ENCODE measurements around the gene AARS2.

Gene AARS2

DNA sequence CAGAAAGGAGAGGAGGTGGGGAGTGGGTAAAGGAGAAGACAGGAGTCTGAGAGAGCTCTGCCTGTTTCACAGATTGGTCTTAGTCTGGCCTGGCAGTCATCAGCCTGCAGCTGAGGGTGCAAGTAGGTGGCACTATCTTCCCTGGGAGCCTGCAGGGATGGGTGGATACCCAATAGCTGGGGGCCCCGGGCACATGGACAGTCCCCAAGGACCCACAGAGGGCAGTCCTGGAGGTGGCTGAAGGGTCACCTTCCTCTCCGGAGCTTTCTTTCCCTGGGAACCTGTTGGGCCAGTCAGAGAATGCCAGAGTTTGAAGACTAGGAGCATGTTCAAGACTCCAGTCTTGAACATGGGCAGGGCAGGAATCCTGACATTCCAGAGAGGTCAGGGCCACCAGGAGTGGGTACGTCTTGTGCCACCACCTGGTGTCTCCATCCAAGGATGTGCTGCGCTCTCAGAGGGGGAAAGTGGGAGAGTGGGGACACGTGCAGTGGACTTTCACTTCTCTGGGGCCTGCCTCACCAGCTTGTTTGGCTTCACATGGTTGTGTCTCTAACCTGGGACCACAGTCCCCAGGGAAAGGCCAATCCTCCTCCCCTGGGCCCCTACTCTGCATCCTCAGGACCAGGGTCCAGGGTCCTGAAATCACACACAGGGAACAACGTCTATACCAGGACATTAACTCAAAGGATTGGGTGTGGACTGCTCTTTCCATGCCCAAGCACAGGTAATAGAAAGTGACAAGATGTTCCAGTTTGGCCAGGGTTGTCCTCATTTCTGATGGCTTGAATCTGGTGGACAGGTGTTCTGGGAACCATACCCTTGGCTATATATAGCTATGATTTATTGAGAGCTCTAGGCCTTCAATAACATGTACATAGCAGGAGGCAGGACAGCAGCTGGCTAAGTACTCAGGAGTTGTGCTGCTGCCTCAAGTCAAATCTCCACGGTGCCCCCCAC, 18.0 kb downstream of the AARS2 start:
- no peaks in the 10 kb centered on the region for H3K9me3 ChIP-seq
- H3K4me3 ChIP-seq (ENCODE audit: low read depth, low read length) = no peak overlapping the region
- H3K27me3 ChIP-seq = peaks cover 3% of the 10 kb centered on the region; the same call in 1 of the 2 replicates

DNA sequence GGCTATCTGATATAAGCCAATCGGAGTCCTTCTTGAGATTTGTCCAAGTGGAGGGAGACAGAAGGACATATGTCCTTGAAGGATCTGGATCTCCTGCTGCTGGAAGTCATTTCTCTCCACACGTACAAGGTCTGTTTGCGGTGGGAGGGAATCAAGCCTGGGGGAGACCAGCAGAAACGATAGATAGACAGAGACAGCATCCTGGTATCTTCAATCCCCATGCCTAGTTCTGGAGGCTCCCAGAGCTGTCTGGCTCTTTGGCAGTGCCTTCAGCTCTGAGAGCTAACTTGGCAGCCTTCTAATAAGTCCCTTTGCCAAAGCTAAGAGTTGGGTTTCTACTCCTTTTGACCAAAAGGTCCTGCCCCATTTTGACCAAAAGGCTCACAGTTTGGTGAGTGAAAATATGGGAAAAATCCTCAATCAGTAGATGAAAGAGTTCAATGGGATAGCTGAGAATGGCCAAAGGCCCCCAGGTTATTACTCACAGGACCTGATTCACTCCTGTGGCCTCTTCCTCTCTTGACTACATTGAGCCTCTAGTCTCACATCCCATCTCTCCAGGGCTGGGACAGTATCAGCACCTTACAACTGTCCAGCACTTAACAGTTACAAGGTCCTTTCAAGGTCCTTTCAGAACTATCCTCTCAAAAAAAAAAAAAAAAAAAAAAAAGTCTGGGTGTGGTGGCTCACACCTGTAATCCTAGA, 20.3 kb downstream of the AARS2 start:
- Histone ChIP-seq H3K4me1 (no peaks in the 10 kb centered on the region), H3K4me3 (ENCODE audit: low read depth, low read length) (no peak overlapping the region), H3K27me3 (peaks cover 3% of the 10 kb centered on the region; the same call in 1 of the 2 replicates), H3K9me3 (no peaks in the 10 kb centered on the region), H3K36me3 (no peaks in the 10 kb centered on the region)
- TF ChIP-seq, protein P1, sequence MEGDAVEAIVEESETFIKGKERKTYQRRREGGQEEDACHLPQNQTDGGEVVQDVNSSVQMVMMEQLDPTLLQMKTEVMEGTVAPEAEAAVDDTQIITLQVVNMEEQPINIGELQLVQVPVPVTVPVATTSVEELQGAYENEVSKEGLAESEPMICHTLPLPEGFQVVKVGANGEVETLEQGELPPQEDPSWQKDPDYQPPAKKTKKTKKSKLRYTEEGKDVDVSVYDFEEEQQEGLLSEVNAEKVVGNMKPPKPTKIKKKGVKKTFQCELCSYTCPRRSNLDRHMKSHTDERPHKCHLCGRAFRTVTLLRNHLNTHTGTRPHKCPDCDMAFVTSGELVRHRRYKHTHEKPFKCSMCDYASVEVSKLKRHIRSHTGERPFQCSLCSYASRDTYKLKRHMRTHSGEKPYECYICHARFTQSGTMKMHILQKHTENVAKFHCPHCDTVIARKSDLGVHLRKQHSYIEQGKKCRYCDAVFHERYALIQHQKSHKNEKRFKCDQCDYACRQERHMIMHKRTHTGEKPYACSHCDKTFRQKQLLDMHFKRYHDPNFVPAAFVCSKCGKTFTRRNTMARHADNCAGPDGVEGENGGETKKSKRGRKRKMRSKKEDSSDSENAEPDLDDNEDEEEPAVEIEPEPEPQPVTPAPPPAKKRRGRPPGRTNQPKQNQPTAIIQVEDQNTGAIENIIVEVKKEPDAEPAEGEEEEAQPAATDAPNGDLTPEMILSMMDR (IDR thresholded peaks at IDR 0.05; ENCODE audit: low read depth, low read length) = no peak
- DNase-seq = no peak

More for the DNA sequence above, 18.0 kb downstream of the AARS2 start:
- TF ChIP-seq, protein P1 (IDR thresholded peaks at IDR 0.05; ENCODE audit: low read depth, low read length) = no peak
- no peak for DNase-seq
- H3K36me3 ChIP-seq = peaks cover 1% of the 10 kb centered on the region
- peaks cover 5% of the 10 kb centered on the region; the same call in 1 of the 2 replicates for H3K4me1 ChIP-seq

DNA sequence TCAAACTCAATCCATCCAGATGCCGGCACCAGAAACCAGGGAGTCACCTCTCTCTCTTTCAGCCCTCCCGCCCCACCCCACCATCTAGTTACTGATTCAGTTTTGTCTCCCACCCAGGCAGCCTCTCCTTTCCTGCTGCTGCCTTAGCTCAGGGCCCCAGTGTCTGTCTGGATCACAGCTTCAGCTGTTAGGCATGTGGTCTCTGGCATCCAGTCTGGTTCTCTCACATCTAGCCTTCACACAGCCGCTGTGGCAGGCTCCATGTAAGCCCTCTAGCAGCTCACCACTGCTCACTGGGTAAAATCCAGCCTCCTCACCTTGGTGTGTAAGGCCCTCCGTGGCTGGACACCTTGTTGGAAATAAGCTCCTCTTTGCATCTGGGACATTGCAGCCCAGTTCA, 21.3 kb downstream of the AARS2 start:
- Histone ChIP-seq H3K4me1 (no peaks in the 10 kb centered on the region), H3K36me3 (no peaks in the 10 kb centered on the region), H3K27me3 (peaks cover 3% of the 10 kb centered on the region; the same call in 1 of the 2 replicates), H3K4me3 (ENCODE audit: low read depth, low read length) (no peak overlapping the region), H3K9me3 (no peaks in the 10 kb centered on the region)
- DNase-seq = no peak
- TF ChIP-seq, protein P1 (IDR thresholded peaks at IDR 0.05; ENCODE audit: low read depth, low read length) = no peak

DNA sequence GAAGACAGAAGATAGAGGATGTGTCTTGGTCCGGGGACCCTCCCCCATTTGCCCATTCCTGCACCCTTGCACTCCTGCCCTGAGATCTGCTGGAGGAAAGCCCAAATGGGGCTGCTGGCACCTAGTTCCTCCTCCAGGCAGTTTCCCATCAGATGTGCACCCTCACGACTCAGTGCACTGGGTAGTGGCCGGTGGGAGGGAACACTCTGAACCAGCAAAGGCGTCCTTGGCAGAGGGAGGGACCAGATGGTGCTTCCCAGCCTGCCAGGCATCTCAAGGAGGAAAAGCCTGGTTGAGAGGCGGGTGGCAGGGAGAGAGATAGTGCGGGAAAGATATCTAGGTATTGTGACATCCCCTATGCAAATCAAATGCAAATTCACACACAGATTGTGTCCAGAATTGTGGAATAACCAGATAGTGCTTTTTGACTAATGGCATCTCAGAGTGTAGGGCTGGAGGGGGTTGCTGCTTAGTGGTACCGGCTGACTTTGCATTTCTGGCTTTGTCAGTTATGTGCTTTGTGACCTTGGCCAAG, 23.4 kb downstream of the AARS2 start:
- no peak for DNase-seq
- no peaks in the 10 kb centered on the region for H3K4me1 ChIP-seq
- no peaks in the 10 kb centered on the region; the same call in 1 of the 2 replicates for H3K27me3 ChIP-seq
- H3K36me3 ChIP-seq = no peaks in the 10 kb centered on the region
- no peak overlapping the region for H3K4me3 ChIP-seq (ENCODE audit: low read depth, low read length)
- TF ChIP-seq, protein P1 (IDR thresholded peaks at IDR 0.05; ENCODE audit: low read depth, low read length) = no peak
- H3K9me3 ChIP-seq = no peaks in the 10 kb centered on the region

DNA sequence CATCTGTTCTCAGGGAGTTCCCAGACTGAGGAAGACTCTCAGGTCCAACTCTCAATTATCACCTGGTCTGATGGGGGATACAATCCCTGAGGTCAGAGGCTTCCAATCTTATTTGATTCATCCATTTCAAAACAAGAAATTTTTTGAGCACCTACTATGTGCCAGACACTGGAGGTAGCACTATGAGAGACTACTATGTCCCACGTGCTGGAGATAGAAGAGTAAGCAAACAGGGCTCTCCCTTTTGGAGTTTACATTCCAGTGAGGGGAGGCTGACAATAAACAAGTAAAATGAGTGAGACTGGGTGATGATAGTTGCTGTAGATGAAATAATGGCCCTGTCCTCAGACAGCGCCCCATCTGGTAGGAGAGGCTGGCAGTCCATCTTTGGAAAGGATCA, 26.4 kb downstream of the AARS2 start:
- no peak overlapping the region for H3K4me3 ChIP-seq (ENCODE audit: low read depth, low read length)
- TF ChIP-seq, protein P1 (IDR thresholded peaks at IDR 0.05; ENCODE audit: low read depth, low read length) = no peak
- no peaks in the 10 kb centered on the region for H3K36me3 ChIP-seq
- H3K9me3 ChIP-seq = no peaks in the 10 kb centered on the region
- no peak for DNase-seq
- H3K27me3 ChIP-seq = no peaks in the 10 kb centered on the region; the same call in 1 of the 2 replicates
- H3K4me1 ChIP-seq = no peaks in the 10 kb centered on the region

Data from BE2C (cell line).